Measurements from ENCODE around the gene MS4A14. TPM values are rescaled to one million over a fixed set of nuclear protein-coding genes. Genes with fewer than 3 reads are reported as not detected.
A peak's percentile ranks its signal among the peaks of the same experiment; 100 is the strongest.
"Not testable (repeated sequence)": the region's sequence is repeated elsewhere in the genome, so short reads cannot be mapped to it uniquely, and the experiment has no call there.

MS4A14 gene
- total and polyA plus RNA-seq, 3 donors from 2014 or later, result 32.7 to 154 (median 127) TPM

GRCh38 chr11:60447846-60448245, 51.6 kb downstream of the MS4A14 start:
- no peak for DNase-seq
- no peaks in the 10 kb centered on the region for H3K36me3 ChIP-seq (ENCODE audit: low read depth, missing control alignments)
- H3K27me3 ChIP-seq, result no peaks in the 10 kb centered on the region
- TF ChIP-seq CTCF (IDR thresholded peaks at IDR 0.05) (no peak), POLR2A (IDR thresholded peaks at IDR 0.05) (no peak)
- no peak overlapping the region for H3K27ac ChIP-seq
- no peak overlapping the region for H3K4me3 ChIP-seq
- intact Hi-C loops (cut with DNase I; ENCODE audit: low total_unique reads), result no loop called here
- no peaks in the 10 kb centered on the region for H3K9me3 ChIP-seq
- H3K4me1 ChIP-seq, result no peaks in the 10 kb centered on the region

- intact Hi-C loops (cut with DNase I; ENCODE audit: low total_unique reads); H3K27ac ChIP-seq; H3K27me3 ChIP-seq; H3K4me1 ChIP-seq; DNase-seq; H3K36me3 ChIP-seq (ENCODE audit: low read depth, missing control alignments); H3K9me3 ChIP-seq: not testable (repeated sequence)
- H3K4me3 ChIP-seq, result peak overlapping the region in 1 of 2 donors; percentile 15
- WGBS, 2 donors, result 98% methylated on average over 10 of the region's 32 CpGs; no CpG with 5 or more reads in 1 of the 2 donors
These were observed 54.9 kb downstream of the MS4A14 start for GRCh38 chr11:60451185-60451584.

DNA sequence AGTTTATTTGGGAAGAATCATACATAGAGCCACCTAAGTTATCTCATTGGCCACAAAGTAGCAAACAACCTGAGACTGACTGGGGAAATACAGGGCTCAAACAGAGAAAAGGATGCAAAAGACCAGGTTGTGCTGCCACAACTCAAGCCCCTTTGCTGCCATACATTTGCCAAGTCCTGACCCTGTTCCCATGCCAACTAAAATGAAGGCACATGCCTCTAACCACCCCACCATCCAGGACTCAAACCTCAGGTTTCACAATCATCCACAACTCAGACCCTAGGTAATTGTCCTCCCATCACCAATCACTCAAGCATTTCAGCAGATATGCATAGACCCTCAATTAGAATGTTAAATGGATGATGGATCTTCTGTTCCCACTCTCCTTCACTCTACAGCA, 58.0 kb downstream of the MS4A14 start:
- H3K27ac ChIP-seq, result no peak overlapping the region
- no peak overlapping the region for H3K4me3 ChIP-seq
- TF ChIP-seq CTCF (IDR thresholded peaks at IDR 0.05) (no peak), POLR2A (IDR thresholded peaks at IDR 0.05) (no peak)
- DNase-seq, result no peak
- intact Hi-C loops (cut with DNase I; ENCODE audit: low total_unique reads), result no loop called here
- no peaks in the 10 kb centered on the region for H3K4me1 ChIP-seq
- H3K36me3 ChIP-seq (ENCODE audit: low read depth, missing control alignments), result no peaks in the 10 kb centered on the region
- H3K27me3 ChIP-seq, result no peaks in the 10 kb centered on the region
- no peaks in the 10 kb centered on the region for H3K9me3 ChIP-seq

DNA sequence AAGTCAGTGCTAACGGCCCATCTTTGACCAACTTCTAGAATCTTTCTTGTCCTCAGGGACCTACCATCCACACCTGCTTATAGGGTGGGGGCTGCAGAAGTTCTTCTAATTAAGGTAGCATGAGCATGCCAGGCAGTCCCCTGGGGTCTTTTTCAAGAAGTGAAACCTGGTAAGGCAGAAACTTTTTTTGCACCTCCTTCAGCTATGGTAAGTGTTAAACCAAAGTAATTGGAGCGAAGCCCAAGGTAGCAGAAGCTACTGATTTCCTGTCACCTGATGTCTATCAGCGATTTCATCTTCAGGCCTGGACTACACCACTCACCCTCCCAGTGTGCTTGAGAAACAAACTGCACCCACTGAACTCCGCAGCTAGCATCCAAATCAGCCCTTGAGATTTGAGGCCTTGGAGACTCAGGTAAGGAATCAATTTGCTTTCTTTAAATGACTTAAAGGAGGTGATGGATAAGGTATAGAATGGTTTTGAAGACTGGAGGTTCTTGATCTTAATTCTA, 59.3 kb downstream of the MS4A14 start, which contains the start of gene MS4A1:
TSS of gene MS4A1 (plus strand) at position 317 of the 512 bp plus-strand sequence. CDS start 6,528 bp downstream, outside the sequence.
- no peaks in the 10 kb centered on the region for H3K9me3 ChIP-seq
- no peaks in the 10 kb centered on the region for H3K27me3 ChIP-seq
- intact Hi-C loops (cut with DNase I; ENCODE audit: low total_unique reads), result no loop called here
- DNase-seq, result no peak
- no peak for TF ChIP-seq CTCF (IDR thresholded peaks at IDR 0.05)
- no peak within 1 kb of the TSS for H3K4me3 ChIP-seq
- WGBS, 2 donors, result 61 to 70% methylated on average over 4 of the region's 4 CpGs
- no peaks in the 10 kb centered on the region for H3K36me3 ChIP-seq (ENCODE audit: low read depth, missing control alignments)
- H3K27ac ChIP-seq, result no peak within 1 kb of the TSS
- H3K4me1 ChIP-seq, result no peaks in the 10 kb centered on the region

DNA sequence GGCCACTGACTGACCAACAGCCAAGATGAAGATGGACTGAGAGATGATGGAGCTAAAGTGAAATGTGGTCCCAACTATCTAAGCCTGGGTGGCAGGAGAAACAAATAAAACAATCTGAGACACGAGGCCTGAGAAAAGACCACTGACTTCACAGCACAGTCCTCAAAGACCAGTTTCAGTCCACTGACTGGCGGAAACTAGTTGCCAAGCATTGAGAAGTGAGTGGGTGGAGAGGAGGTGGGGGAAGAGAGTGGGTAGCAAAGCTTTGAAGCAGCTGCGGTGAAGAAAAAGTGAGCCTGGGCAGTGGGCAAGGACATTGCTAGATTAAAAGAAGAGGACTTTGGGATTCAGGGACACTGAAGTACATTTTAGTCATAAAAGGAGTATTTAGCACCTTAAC, 61.3 kb downstream of the MS4A14 start:
- Histone ChIP-seq H3K9me3 (no peaks in the 10 kb centered on the region), H3K4me3 (no peak overlapping the region), H3K27me3 (no peaks in the 10 kb centered on the region), H3K36me3 (ENCODE audit: low read depth, missing control alignments) (no peaks in the 10 kb centered on the region), H3K4me1 (no peaks in the 10 kb centered on the region), H3K27ac (no peak overlapping the region)
- 70 to 72% methylated on average over 3 of the region's 3 CpGs for WGBS, 2 donors
- intact Hi-C loops (cut with DNase I; ENCODE audit: low total_unique reads), result no loop called here
- TF ChIP-seq CTCF (IDR thresholded peaks at IDR 0.05) (no peak), POLR2A (IDR thresholded peaks at IDR 0.05) (no peak)
- no peak for DNase-seq

Data from testis (tissue), 3 donors.